ENCODE measurements around the gene SLC11A2. TPM values are rescaled to one million over a fixed set of nuclear protein-coding genes. Genes with fewer than 3 reads are reported as not detected.

The SLC11A2 gene
- total and polyA plus RNA-seq, 2 of the 4 experiments (the other 2 are of a cell fraction), result 28.0 to 45.3 TPM

DNA sequence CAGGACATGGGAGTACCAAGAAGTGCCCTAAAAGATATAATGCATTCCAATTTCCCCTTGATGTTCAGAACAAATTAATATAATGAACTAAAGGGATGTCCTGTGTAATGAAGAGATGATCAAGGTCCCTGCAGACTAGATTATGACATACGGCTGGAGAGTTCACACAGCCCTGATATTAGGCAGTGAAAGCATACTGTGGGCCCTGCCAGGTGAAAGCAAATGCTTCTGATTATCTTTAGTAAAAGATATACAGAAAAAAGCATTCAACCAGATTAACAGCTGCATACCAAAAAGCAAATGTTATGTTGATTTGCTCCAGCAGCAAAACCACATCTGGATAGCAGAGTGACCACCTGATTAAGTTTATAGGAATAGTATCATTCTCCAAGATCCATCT is 61.8 kb downstream of the SLC11A2 start:
- H3K4me2 ChIP-seq (ENCODE audit: low read depth, low read length), result no peak overlapping the region
- no peak overlapping the region for H2BK120ac ChIP-seq (ENCODE audit: low read depth, low read length)
- dilution Hi-C loops (cut with HindIII; ENCODE audit: low sequenced_read_pairs, unreplicated experiment) (no loop called here), in situ Hi-C loops (cut with MboI; ENCODE audit: low sequenced_read_pairs) (no loop called here), intact Hi-C loops (cut with micrococcal nuclease) (no loop called here)
- ChIA-PET POLR2A (ENCODE audit: unreplicated experiment) (no interaction called here), CTCF (no interaction called here)
- H3K4me3 ChIP-seq (ENCODE audit: insufficient read depth, low read depth, low read length), result no peak overlapping the region
- no peaks in the 10 kb centered on the region for H4K20me1 ChIP-seq (ENCODE audit: insufficient read depth, low read length)
- H4K8ac ChIP-seq (ENCODE audit: low read depth in 2 of 2, low read length in 2 of 2), result no peak overlapping the region
- H2AFZ ChIP-seq (replicated peaks; ENCODE audit: low read length, poor library complexity), result no peak overlapping the region
- no peaks in the 10 kb centered on the region for H3K9me3 ChIP-seq (ENCODE audit: control insufficient read depth, insufficient read depth, low read length)
- no peak overlapping the region for H4K5ac ChIP-seq (ENCODE audit: low read depth, low read length)
- no peak overlapping the region for H3K27ac ChIP-seq (ENCODE audit: insufficient read depth, low read length)
- H3K9ac ChIP-seq (ENCODE audit: low read depth, low read length), result no peak overlapping the region
- H3K9me1 ChIP-seq (ENCODE audit: insufficient read depth, low read length), result peaks cover 9% of the 10 kb centered on the region
- H2AK9ac ChIP-seq (replicated peaks; ENCODE audit: low read depth, low read length, poor library complexity), result no peak overlapping the region
- H3K79me1 ChIP-seq (ENCODE audit: low read depth in 1 of 2, low read length in 2 of 2), result no peaks in the 10 kb centered on the region
- no peaks in the 10 kb centered on the region for H3K27me3 ChIP-seq (ENCODE audit: control insufficient read depth, insufficient read depth, low read length)
- H3K4ac ChIP-seq (ENCODE audit: low read depth, low read length), result no peak overlapping the region
- no peak overlapping the region for H3K23ac ChIP-seq (ENCODE audit: low read depth, low read length)
- BruUV-seq (replicated peaks), result no TSS peak
- H2AK5ac ChIP-seq (ENCODE audit: low read depth, low read length), result no peak overlapping the region
- H3K14ac ChIP-seq (replicated peaks; ENCODE audit: low read depth, low read length), result no peak overlapping the region
- TF ChIP-seq POLR2A (IDR thresholded peaks at IDR 0.05; ENCODE audit: low read depth, low read length), result no peak
- TF ChIP-seq FOS (IDR thresholded peaks at IDR 0.05; ENCODE audit: low read depth, low read length), result no peak
- no peak for TF ChIP-seq MXI1 (IDR thresholded peaks at IDR 0.05; ENCODE audit: borderline replicate concordance, low read depth, low read length)
- no peak for TF ChIP-seq CEBPB (IDR thresholded peaks at IDR 0.05; ENCODE audit: low read depth, low read length)
- TF ChIP-seq BHLHE40 (IDR thresholded peaks at IDR 0.05; ENCODE audit: low read depth, low read length), result no peak
- no peak for TF ChIP-seq CHD1 (IDR thresholded peaks at IDR 0.05; ENCODE audit: low read depth, low read length)
- no peak for TF ChIP-seq SMC3 (IDR thresholded peaks at IDR 0.05; ENCODE audit: low read depth, low read length)
- no peak for TF ChIP-seq MAFK (IDR thresholded peaks at IDR 0.05; ENCODE audit: low read depth, low read length)
- TF ChIP-seq ELK1 (IDR thresholded peaks at IDR 0.05; ENCODE audit: borderline replicate concordance, low read depth, low read length), result no peak
- no peak for TF ChIP-seq RFX5 (IDR thresholded peaks at IDR 0.05; ENCODE audit: low read depth, low read length)
- no peak for TF ChIP-seq MAZ (IDR thresholded peaks at IDR 0.05; ENCODE audit: borderline replicate concordance, low read depth, low read length)
- TF ChIP-seq RAD21 (IDR thresholded peaks at IDR 0.05; ENCODE audit: low read length), result no peak
- no peak for TF ChIP-seq USF2 (IDR thresholded peaks at IDR 0.05; ENCODE audit: low read depth, low read length)
- TF ChIP-seq CTCF (conservative IDR thresholded peaks at IDR 0.05; ENCODE audit: low read depth, low read length), result no peak
- no peak for TF ChIP-seq NFE2L2 (IDR thresholded peaks at IDR 0.05; ENCODE audit: low read depth, low read length)
- no peak for TF ChIP-seq RCOR1 (IDR thresholded peaks at IDR 0.05; ENCODE audit: insufficient replicate concordance, low read length)
- peaks cover 5% of the 10 kb centered on the region for H3K36me3 ChIP-seq (ENCODE audit: control insufficient read depth, insufficient read depth, low read length)
- no CpG with 5 or more reads among the region's 1 CpG for WGBS, 2 experiments (ENCODE audit: extremely low coverage in 2 of 2, insufficient read length in 1 of 2)
- no peak overlapping the region for H2BK15ac ChIP-seq (ENCODE audit: low read depth, low read length)
- no peak overlapping the region for H3K56ac ChIP-seq (ENCODE audit: extremely low read depth, insufficient read depth, low read length)
- no peak overlapping the region for H3K18ac ChIP-seq (ENCODE audit: low read depth, low read length)
- no peak overlapping the region for H2BK5ac ChIP-seq (ENCODE audit: low read depth, low read length, poor library complexity, severe bottlenecking)
- no peak overlapping the region for H2BK20ac ChIP-seq (ENCODE audit: low read depth, low read length)
- no peak for DNase-seq
- no peak overlapping the region for H4K91ac ChIP-seq (ENCODE audit: insufficient read depth, low read depth, low read length)
- peaks cover 5% of the 10 kb centered on the region; the same call in 1 of the 2 replicates for H3K4me1 ChIP-seq (ENCODE audit: control insufficient read depth, insufficient read depth, low read length)
- no peak for ATAC-seq (ENCODE audit: low read depth)
